Suprapubic skin (tissue), 3 donors: ENCODE results near the gene PLA2G12B.

Experiments used
- EP300 ChIP-seq: sonication (generic); formaldehyde crosslinking; IDR thresholded peaks from one replicate; pipeline ENCODE4 v1.6.1; 2017; ENCODE audit warnings: antibody characterized with exemption
- POLR2A ChIP-seq, 2 donors: fragments of 450-650 bp; IDR thresholded peaks; one replicate each; pipeline ENCODE4 v1.6.1; 2017; ENCODE audit warnings: antibody characterized with exemption in 2 of 2, mild to moderate bottlenecking in 2 of 2, moderate library complexity in 2 of 2
- TF ChIP-seq, protein P1 (sequence below), 2 donors: fragments of 200-600 bp in 1 of 2; fragments of 450-650 bp in 1 of 2; sonication (generic) in 1 of 2; IDR thresholded peaks; one replicate each; pipeline ENCODE4 v1.5.1; 2016 to 2019; ENCODE audit warnings: antibody characterized with exemption in 2 of 2, mild to moderate bottlenecking in 1 of 2, moderate library complexity in 1 of 2

DNA sequence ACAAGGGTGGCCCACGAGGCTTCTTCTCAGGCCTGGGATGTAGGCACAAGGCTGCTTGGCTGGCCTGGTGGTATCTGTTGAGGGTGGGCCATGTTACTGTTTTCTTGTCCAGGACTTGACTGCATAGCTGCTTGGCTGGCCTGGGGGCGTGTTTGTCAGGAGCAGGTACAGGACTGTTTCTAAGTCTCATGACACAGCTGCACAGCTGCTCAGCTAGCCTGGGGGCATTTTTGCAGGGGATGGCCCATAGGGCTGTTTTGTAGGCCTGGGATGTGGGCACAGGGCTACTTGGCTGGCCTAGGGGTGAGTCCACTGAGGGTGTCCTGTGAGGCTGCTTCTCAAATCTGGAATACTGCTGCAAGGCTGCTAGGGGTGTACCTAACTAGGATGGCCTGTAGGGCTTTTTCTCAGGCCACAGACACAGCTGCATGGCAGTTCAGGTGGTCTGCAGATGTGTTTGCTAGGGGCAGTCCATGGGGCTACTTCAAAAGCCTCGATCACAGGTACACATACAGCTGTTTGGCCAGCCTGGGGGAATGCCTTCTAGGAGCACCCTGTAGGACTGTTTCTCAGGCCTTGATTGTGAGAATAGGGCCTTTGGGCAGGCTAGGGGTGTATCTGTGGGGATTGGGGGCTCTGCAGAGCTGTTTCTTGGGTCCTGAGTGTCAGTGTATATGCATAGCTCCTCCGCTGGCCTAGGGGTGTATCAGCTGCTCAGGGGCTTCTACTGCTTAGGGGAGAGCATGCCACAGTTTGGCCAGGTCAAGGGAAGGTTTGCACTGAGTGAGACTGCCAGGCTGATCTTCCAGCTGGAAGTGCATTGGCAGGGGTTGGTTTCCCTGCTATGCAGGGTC lies 26.6 kb upstream of the PLA2G12B start:
- TF ChIP-seq, protein P1, sequence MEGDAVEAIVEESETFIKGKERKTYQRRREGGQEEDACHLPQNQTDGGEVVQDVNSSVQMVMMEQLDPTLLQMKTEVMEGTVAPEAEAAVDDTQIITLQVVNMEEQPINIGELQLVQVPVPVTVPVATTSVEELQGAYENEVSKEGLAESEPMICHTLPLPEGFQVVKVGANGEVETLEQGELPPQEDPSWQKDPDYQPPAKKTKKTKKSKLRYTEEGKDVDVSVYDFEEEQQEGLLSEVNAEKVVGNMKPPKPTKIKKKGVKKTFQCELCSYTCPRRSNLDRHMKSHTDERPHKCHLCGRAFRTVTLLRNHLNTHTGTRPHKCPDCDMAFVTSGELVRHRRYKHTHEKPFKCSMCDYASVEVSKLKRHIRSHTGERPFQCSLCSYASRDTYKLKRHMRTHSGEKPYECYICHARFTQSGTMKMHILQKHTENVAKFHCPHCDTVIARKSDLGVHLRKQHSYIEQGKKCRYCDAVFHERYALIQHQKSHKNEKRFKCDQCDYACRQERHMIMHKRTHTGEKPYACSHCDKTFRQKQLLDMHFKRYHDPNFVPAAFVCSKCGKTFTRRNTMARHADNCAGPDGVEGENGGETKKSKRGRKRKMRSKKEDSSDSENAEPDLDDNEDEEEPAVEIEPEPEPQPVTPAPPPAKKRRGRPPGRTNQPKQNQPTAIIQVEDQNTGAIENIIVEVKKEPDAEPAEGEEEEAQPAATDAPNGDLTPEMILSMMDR (IDR thresholded peaks at IDR 0.05), result no peak
- no peak for TF ChIP-seq EP300
- TF ChIP-seq POLR2A (IDR thresholded peaks at IDR 0.05), result no peak
